ENCODE results near the gene ARHGEF6.

Gene ARHGEF6

GRCh38 chrX:136647677-136648360 is 132.9 kb downstream of the ARHGEF6 start, which contains the start of gene CD40LG:
Gene CD40LG, plus strand, starts transcription at chrX:136648158. Its CDS starts 91 bp downstream, at chrX:136648249.
- no peak for DNase-seq (ENCODE audit: low read depth)

DNA sequence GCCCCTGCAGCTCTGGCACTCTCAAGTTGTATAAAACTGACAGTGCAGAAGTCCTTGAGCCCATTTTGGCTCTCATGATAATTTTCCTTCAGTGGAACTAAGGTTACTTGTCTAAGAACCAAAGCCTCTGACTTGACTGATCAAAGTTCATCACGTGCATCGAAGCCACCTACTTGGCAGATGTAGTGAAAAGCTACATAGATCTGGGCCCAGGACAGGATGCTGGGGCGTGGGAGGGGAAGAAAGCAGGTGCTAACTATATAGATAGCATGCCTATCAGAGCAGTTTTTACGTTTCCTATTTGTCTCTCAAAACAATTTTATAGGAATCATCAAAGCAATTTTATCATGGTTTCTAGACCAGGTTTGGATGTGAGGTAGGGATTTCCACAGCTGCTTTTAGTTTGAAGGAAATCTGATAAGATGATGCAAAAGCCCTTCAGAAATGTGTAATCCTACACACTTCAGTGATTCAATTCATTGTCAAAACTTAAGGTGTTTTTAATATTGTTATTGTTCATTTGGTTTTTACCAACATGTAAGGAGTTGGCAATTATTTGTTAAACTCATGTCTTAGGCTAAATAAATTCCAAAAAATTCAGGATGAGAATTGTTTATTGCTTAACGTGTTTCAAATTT is 134.0 kb downstream of the ARHGEF6 start:
- no peak for DNase-seq (ENCODE audit: low read depth)

DNA sequence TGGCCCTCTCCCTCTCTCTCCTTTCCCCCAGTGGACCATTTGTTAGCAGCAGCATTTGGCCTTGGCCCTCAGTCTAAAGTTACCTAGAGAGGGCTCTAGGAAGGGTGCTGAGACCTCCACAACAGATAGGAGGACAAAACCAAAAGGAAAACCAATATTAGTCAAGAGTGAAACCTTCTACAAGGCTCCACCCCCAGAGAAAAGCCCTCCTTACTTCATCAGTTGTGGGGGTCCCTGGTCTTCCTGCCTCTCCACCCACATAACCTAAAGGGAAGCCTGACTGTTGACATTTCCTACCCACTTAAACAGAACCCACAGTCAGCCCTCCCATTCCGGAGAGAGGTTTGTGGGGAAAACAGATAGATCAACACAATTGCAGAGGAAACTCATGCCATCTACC is 137.5 kb downstream of the ARHGEF6 start:
- no peak for DNase-seq (ENCODE audit: low read depth)

DNA sequence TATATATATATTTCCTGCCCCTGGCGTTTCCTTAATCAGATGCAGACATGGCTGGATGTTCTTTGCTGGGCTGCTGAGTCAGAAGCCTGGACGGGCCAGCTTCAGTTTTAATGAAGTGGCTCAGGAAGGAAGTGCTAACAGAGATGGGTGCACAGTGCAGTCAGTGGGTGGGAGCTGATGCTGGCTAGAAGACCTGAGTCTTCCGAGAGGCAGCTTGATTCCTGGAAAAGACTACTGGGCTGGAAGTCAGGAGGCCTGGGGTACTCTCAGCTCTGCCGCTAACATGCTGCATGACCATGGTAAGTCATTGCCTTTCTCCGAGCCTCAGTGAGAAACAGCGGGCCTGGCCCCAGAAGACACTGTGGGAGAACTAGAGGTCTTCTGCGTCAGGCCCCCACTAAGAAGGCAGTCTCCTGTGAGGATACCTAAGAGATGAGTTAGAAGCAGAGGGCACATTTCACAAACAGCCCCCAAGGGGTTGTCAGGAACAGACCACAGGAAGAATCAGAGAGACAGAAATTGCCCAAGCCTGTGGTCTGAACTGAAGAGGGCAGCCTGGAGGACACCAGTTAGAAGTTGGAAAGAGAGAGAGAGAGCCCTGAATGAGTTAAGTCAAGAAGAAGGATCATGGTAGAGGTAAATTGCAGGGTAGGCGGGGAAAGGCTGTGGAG is 141.1 kb downstream of the ARHGEF6 start:
- no peak for DNase-seq (ENCODE audit: low read depth)

GRCh38 chrX:136636121-136636520 is 144.6 kb downstream of the ARHGEF6 start:
- no peak for DNase-seq (ENCODE audit: low read depth)

GRCh38 chrX:136635235-136635634 is 145.5 kb downstream of the ARHGEF6 start:
- DNase-seq (ENCODE audit: low read depth): no peak

GRCh38 chrX:136630881-136631280 is 149.9 kb downstream of the ARHGEF6 start:
- DNase-seq (ENCODE audit: low read depth): no peak

GRCh38 chrX:136629084-136629750 is 151.5 kb downstream of the ARHGEF6 start:
- DNase-seq (ENCODE audit: low read depth): no peak

DNA sequence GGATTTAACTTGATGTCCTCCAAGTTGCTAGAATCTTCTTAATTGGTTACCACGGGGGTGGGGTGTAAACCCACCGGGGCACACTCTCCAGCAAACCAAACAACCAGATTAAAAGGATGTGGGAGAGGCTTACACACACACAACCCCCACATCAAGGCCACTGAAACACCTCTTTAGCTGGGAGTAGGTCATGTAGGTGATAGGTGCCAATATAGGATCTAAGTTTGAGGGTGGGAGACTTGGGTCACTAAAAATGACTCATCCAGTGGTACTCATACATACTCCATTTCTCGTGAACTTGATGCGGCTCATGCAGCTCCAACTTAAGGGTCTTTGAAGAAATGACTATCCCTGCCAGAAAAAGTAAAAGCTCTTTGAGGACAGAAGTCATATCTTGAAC is 153.3 kb downstream of the ARHGEF6 start:
- no peak for DNase-seq (ENCODE audit: low read depth)

- DNase-seq (ENCODE audit: low read depth): no peak
Measured at GRCh38 chrX:136626891-136627290, 153.8 kb downstream of the ARHGEF6 start.

GRCh38 chrX:136626237-136626636 is 154.5 kb downstream of the ARHGEF6 start:
- no peak for DNase-seq (ENCODE audit: low read depth)

- DNase-seq (ENCODE audit: low read depth): no peak
Measured at GRCh38 chrX:136625246-136625645, 155.5 kb downstream of the ARHGEF6 start.

DNA sequence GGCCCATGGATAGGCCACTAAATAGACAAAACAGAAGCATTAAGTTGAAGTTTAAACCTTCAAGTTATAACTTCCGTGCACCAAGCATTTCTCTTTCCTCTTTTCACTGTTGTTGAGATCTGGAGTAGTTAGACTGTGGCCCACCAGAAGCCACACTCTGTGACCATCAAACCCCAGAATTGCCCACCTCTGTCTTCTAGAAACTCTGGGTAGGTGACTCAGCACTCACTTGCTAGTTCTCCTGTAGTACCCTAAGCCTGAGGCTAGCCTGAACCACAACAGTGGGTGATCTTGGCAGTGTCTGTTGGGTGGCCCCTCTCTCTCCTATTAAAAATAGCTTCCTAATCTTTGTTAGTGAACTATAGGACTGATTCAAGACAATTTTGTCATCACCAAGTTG is 157.3 kb downstream of the ARHGEF6 start:
- DNase-seq (ENCODE audit: low read depth): no peak

- no peak for DNase-seq (ENCODE audit: low read depth)
Measured at GRCh38 chrX:136622568-136622967, 158.2 kb downstream of the ARHGEF6 start.

DNA sequence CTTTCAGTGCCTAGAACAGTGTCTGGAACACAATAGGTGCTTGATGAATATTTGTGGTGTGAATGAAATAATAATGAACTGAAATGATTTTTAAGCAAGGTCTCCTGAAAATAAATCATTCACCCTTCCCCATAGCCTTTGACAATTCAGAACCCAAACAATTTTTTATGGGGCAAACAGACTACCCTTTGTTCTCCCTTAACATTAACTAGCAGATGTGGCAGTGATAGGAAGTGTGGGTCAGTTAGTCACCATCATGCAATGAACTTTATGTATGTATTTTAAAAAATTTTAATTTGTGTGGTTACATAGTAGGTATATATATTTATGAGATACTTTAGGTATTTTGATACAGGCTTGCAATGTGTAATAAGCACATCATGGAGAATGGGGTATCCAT is 160.0 kb downstream of the ARHGEF6 start:
- DNase-seq (ENCODE audit: low read depth): no peak

DNA sequence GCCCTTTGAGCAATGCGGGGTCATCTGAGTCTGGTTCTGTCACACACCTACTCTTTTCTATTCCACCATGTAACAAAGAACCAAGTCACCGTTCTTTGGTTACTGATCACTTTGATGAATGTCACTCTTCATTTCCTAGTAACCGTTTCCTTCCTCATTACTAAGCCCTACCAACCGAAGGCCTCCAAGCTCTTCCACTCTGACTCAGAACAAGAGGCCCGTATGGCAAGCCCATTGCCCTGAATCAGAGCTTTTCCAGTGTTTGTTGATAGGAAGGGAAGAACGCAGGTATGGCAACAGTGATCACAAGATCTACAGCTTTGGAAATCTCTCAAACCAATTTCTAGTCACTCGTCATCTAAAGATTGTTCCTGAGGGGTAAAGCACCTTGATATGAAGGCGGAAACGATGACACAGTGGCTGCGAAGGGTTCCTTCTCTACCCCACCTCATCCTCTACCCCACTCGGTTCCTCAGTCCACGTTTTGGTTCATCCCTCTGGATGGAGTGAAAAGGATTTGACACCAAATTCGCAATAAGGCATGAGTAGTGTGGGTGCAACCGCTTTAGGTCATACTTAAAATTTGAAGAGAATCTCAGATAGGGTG is 160.7 kb downstream of the ARHGEF6 start:
- DNase-seq (ENCODE audit: low read depth): no peak

DNA sequence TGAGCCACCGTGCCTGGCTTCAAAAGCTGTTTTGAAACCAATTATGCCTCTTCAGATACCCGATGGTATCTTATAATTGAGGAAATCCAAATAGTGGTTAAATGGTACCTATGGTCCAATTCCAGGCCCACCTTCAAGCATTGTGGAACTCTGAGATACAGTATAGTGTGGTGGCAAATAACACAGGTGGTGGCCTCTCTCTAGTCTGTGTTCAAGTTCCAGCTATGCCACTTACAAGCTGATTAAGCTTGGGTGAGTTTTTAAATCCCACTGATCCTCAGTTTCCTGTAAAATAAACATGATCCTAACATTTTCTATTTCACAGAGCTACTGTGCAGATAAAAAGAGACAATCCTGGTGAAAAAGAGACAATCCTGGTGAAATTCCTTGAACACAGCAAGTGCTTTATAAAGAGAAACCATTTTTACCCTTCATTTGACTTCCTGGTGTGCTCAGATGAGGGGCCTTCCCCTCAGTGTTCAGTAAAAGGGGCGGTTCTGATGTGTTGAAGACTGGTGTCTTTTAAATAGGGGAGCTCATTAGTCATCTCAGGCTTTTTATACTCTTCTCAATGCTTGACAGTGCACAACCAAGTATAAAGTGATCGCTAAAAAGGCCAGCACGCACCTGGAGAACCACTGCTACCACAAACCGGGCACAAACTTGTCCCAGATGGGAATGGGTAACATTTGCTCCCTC is 163.6 kb downstream of the ARHGEF6 start:
- DNase-seq (ENCODE audit: low read depth): no peak
